ENCODE measurements around the gene BAHD1. TPM values are rescaled to one million over a fixed set of nuclear protein-coding genes. Genes with fewer than 3 reads are reported as not detected.

Gene BAHD1
- total RNA-seq, 1 experiment from 2014 or later = 49.1 TPM

DNA sequence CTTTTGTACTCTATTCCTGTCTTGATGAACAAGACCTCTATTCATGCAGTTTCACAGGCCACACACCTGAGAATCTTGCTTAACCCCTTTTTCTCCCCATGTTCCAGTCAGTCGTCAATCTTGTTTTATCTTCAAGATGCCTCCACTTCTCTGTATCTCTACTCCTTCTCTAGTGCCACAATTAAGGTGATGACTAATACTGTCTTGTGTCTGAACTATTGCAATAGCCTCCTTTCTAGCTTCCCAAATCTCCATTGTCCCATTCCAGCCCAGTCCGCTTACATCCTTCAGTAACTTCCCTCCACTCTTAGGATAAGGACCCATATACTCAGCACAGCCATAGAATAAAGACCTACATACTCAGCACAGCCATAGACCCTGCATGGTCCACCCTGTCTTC, 54.8 kb downstream of the BAHD1 start:
- Mint-ChIP-seq H3K36me3 (no peaks in the 10 kb centered on the region), H3K4me3 (no peak overlapping the region), H3K27me3 (ENCODE audit: low read depth) (peaks cover 6% of the 10 kb centered on the region; the same call in 1 of the 2 replicates), H3K4me1 (no peaks in the 10 kb centered on the region), H3K27ac (no peak overlapping the region), H3K9me3 (no peaks in the 10 kb centered on the region)
- ATAC-seq (no peak), DNase-seq (ENCODE audit: low spot score) (no peak)
- ChIA-PET CTCF (interaction anchor here (1.9 kb wide), 1 partner anchor 24 kb away, joined by 4 read pairs; no protein-coding TSS in a partner anchor), POLR2A (no interaction called here)
- TF ChIP-seq, protein P1, sequence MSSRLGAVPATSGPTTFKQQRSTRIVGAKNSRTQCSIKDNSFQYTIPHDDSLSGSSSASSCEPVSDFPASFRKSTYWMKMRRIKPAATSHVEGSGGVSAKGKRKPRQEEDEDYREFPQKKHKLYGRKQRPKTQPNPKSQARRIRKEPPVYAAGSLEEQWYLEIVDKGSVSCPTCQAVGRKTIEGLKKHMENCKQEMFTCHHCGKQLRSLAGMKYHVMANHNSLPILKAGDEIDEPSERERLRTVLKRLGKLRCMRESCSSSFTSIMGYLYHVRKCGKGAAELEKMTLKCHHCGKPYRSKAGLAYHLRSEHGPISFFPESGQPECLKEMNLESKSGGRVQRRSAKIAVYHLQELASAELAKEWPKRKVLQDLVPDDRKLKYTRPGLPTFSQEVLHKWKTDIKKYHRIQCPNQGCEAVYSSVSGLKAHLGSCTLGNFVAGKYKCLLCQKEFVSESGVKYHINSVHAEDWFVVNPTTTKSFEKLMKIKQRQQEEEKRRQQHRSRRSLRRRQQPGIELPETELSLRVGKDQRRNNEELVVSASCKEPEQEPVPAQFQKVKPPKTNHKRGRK (CRISPR knock-in tag; IDR thresholded peaks at IDR 0.05; ENCODE audit: borderline replicate concordance) = no peak
- no peak for TF ChIP-seq TEAD4 (CRISPR knock-in tag; IDR thresholded peaks at IDR 0.05)
- TF ChIP-seq GABPB1 (CRISPR knock-in tag; IDR thresholded peaks at IDR 0.05) = no peak
- TF ChIP-seq GRHL2 (CRISPR knock-in tag; IDR thresholded peaks at IDR 0.05; ENCODE audit: insufficient replicate concordance, severe bottlenecking) = no peak
- TF ChIP-seq, protein P2, sequence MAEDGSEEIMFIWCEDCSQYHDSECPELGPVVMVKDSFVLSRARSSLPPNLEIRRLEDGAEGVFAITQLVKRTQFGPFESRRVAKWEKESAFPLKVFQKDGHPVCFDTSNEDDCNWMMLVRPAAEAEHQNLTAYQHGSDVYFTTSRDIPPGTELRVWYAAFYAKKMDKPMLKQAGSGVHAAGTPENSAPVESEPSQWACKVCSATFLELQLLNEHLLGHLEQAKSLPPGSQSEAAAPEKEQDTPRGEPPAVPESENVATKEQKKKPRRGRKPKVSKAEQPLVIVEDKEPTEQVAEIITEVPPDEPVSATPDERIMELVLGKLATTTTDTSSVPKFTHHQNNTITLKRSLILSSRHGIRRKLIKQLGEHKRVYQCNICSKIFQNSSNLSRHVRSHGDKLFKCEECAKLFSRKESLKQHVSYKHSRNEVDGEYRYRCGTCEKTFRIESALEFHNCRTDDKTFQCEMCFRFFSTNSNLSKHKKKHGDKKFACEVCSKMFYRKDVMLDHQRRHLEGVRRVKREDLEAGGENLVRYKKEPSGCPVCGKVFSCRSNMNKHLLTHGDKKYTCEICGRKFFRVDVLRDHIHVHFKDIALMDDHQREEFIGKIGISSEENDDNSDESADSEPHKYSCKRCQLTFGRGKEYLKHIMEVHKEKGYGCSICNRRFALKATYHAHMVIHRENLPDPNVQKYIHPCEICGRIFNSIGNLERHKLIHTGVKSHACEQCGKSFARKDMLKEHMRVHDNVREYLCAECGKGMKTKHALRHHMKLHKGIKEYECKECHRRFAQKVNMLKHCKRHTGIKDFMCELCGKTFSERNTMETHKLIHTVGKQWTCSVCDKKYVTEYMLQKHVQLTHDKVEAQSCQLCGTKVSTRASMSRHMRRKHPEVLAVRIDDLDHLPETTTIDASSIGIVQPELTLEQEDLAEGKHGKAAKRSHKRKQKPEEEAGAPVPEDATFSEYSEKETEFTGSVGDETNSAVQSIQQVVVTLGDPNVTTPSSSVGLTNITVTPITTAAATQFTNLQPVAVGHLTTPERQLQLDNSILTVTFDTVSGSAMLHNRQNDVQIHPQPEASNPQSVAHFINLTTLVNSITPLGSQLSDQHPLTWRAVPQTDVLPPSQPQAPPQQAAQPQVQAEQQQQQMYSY (CRISPR knock-in tag; IDR thresholded peaks at IDR 0.05) = no peak
- no peak for TF ChIP-seq ATF1 (CRISPR knock-in tag; IDR thresholded peaks at IDR 0.05)

DNA sequence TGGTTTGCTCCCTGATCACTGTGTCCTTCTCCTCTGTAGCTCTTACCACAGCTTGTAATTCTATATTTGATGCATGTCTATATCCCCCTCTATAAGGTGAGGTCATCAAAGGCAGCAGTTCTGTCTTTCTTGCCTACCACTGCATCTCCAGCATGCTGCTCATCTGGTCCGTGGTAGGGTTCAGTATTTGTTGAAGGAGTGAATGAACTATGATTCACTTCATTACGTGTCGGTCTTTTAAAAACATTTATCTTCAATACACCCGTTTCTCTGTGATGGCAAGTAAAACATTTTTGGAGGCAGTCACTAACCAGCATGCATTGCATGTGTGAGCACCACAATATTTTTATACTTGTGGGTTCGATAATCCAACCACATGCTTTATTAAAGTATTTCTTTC, 57.7 kb downstream of the BAHD1 start:
- ChIA-PET CTCF (interaction anchor here (0.8 to 1.9 kb wide), 3 partner anchors 10 to 160 kb away, joined by 3 to 4 read pairs (median 3); no protein-coding TSS in a partner anchor), POLR2A (no interaction called here)
- no peaks in the 10 kb centered on the region for H3K36me3 Mint-ChIP-seq
- TF ChIP-seq, protein P3, sequence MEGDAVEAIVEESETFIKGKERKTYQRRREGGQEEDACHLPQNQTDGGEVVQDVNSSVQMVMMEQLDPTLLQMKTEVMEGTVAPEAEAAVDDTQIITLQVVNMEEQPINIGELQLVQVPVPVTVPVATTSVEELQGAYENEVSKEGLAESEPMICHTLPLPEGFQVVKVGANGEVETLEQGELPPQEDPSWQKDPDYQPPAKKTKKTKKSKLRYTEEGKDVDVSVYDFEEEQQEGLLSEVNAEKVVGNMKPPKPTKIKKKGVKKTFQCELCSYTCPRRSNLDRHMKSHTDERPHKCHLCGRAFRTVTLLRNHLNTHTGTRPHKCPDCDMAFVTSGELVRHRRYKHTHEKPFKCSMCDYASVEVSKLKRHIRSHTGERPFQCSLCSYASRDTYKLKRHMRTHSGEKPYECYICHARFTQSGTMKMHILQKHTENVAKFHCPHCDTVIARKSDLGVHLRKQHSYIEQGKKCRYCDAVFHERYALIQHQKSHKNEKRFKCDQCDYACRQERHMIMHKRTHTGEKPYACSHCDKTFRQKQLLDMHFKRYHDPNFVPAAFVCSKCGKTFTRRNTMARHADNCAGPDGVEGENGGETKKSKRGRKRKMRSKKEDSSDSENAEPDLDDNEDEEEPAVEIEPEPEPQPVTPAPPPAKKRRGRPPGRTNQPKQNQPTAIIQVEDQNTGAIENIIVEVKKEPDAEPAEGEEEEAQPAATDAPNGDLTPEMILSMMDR (IDR thresholded peaks at IDR 0.05) = no peak
- TF ChIP-seq, protein P4, sequence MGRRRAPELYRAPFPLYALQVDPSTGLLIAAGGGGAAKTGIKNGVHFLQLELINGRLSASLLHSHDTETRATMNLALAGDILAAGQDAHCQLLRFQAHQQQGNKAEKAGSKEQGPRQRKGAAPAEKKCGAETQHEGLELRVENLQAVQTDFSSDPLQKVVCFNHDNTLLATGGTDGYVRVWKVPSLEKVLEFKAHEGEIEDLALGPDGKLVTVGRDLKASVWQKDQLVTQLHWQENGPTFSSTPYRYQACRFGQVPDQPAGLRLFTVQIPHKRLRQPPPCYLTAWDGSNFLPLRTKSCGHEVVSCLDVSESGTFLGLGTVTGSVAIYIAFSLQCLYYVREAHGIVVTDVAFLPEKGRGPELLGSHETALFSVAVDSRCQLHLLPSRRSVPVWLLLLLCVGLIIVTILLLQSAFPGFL (CRISPR knock-in tag; IDR thresholded peaks at IDR 0.05; ENCODE audit: borderline replicate concordance) = no peak
- no peak for TF ChIP-seq NFATC4 (CRISPR knock-in tag; IDR thresholded peaks at IDR 0.05)
- TF ChIP-seq GRHL2 (CRISPR knock-in tag; IDR thresholded peaks at IDR 0.05; ENCODE audit: insufficient replicate concordance, severe bottlenecking) = no peak
- no peak for TF ChIP-seq ZNF396 (CRISPR knock-in tag; IDR thresholded peaks at IDR 0.05; ENCODE audit: borderline replicate concordance)
- no peak for TF ChIP-seq ZNF317 (CRISPR knock-in tag; IDR thresholded peaks at IDR 0.05; ENCODE audit: borderline replicate concordance, low read depth)
- TF ChIP-seq ETV6 (CRISPR knock-in tag; IDR thresholded peaks at IDR 0.05) = no peak
- TF ChIP-seq, protein P5, sequence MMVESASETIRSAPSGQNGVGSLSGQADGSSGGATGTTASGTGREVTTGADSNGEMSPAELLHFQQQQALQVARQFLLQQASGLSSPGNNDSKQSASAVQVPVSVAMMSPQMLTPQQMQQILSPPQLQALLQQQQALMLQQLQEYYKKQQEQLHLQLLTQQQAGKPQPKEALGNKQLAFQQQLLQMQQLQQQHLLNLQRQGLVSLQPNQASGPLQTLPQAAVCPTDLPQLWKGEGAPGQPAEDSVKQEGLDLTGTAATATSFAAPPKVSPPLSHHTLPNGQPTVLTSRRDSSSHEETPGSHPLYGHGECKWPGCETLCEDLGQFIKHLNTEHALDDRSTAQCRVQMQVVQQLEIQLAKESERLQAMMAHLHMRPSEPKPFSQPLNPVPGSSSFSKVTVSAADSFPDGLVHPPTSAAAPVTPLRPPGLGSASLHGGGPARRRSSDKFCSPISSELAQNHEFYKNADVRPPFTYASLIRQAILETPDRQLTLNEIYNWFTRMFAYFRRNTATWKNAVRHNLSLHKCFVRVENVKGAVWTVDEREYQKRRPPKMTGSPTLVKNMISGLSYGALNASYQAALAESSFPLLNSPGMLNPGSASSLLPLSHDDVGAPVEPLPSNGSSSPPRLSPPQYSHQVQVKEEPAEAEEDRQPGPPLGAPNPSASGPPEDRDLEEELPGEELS (CRISPR knock-in tag; IDR thresholded peaks at IDR 0.05) = no peak
- no peaks in the 10 kb centered on the region for H3K4me1 Mint-ChIP-seq
- no peak overlapping the region; the same call in 1 of the 2 replicates for H3K27ac Mint-ChIP-seq
- DNase-seq (ENCODE audit: low spot score) (no peak), ATAC-seq (no peak)
- H3K27me3 Mint-ChIP-seq (ENCODE audit: low read depth) = peaks cover 6% of the 10 kb centered on the region
- H3K4me3 Mint-ChIP-seq = no peak overlapping the region
- no peaks in the 10 kb centered on the region for H3K9me3 Mint-ChIP-seq

All from WTC11 (cell line).